ENCODE measurements around the gene CHI3L1. TPM values are rescaled to one million over a fixed set of nuclear protein-coding genes. Genes with fewer than 3 reads are reported as not detected.

Gene CHI3L1
- total and polyA plus RNA-seq, 4 donors, result 5.0 to 34.7 (median 15.9) TPM

- Histone ChIP-seq H3K36me3 (ENCODE audit: control insufficient read depth in 4 of 4, insufficient read depth in 3 of 4, low read depth in 1 of 4, low read length in 3 of 4) (no peaks in the 10 kb centered on the region), H3K4me3 (ENCODE audit: low read depth in 1 of 3, low read length in 3 of 3) (no peak overlapping the region), H3K27me3 (ENCODE audit: control insufficient read depth in 4 of 4, insufficient read depth in 4 of 4, low read length in 3 of 4) (no peaks in the 10 kb centered on the region), H3K9ac (ENCODE audit: low read depth in 1 of 2, low read length in 2 of 2) (no peak overlapping the region), H3K9me3 (ENCODE audit: control insufficient read depth in 4 of 4, low read length in 3 of 4) (no peaks in the 10 kb centered on the region), H3K4me1 (ENCODE audit: control insufficient read depth in 4 of 4, insufficient read depth in 4 of 4, low read length in 3 of 4) (no peaks in the 10 kb centered on the region), H3K27ac (ENCODE audit: low read depth in 1 of 2, low read length in 2 of 2) (no peak overlapping the region)
- TF ChIP-seq FOXA1 (IDR thresholded peaks at IDR 0.05) (no peak), YY1 (IDR thresholded peaks at IDR 0.05) (no peak), JUND (IDR thresholded peaks at IDR 0.05) (no peak), RXRA (IDR thresholded peaks at IDR 0.05) (no peak), SP1 (IDR thresholded peaks at IDR 0.05) (no peak), RAD21 (IDR thresholded peaks at IDR 0.05) (no peak), FOXA2 (IDR thresholded peaks at IDR 0.05) (no peak), TAF1 (conservative IDR thresholded peaks at IDR 0.05) (no peak), ZBTB33 (IDR thresholded peaks at IDR 0.05) (no peak), GABPA (IDR thresholded peaks at IDR 0.05 in 1 of 2, conservative IDR thresholded peaks at IDR 0.05 in 1 of 2) (no peak), HNF4G (IDR thresholded peaks at IDR 0.05) (no peak), ATF3 (IDR thresholded peaks at IDR 0.05) (no peak), NR2F2 (IDR thresholded peaks at IDR 0.05) (no peak), HNF4A (conservative IDR thresholded peaks at IDR 0.05) (no peak)
- TF ChIP-seq, protein P1, sequence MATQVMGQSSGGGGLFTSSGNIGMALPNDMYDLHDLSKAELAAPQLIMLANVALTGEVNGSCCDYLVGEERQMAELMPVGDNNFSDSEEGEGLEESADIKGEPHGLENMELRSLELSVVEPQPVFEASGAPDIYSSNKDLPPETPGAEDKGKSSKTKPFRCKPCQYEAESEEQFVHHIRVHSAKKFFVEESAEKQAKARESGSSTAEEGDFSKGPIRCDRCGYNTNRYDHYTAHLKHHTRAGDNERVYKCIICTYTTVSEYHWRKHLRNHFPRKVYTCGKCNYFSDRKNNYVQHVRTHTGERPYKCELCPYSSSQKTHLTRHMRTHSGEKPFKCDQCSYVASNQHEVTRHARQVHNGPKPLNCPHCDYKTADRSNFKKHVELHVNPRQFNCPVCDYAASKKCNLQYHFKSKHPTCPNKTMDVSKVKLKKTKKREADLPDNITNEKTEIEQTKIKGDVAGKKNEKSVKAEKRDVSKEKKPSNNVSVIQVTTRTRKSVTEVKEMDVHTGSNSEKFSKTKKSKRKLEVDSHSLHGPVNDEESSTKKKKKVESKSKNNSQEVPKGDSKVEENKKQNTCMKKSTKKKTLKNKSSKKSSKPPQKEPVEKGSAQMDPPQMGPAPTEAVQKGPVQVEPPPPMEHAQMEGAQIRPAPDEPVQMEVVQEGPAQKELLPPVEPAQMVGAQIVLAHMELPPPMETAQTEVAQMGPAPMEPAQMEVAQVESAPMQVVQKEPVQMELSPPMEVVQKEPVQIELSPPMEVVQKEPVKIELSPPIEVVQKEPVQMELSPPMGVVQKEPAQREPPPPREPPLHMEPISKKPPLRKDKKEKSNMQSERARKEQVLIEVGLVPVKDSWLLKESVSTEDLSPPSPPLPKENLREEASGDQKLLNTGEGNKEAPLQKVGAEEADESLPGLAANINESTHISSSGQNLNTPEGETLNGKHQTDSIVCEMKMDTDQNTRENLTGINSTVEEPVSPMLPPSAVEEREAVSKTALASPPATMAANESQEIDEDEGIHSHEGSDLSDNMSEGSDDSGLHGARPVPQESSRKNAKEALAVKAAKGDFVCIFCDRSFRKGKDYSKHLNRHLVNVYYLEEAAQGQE (IDR thresholded peaks at IDR 0.05), result no peak
- TF ChIP-seq, protein P2, sequence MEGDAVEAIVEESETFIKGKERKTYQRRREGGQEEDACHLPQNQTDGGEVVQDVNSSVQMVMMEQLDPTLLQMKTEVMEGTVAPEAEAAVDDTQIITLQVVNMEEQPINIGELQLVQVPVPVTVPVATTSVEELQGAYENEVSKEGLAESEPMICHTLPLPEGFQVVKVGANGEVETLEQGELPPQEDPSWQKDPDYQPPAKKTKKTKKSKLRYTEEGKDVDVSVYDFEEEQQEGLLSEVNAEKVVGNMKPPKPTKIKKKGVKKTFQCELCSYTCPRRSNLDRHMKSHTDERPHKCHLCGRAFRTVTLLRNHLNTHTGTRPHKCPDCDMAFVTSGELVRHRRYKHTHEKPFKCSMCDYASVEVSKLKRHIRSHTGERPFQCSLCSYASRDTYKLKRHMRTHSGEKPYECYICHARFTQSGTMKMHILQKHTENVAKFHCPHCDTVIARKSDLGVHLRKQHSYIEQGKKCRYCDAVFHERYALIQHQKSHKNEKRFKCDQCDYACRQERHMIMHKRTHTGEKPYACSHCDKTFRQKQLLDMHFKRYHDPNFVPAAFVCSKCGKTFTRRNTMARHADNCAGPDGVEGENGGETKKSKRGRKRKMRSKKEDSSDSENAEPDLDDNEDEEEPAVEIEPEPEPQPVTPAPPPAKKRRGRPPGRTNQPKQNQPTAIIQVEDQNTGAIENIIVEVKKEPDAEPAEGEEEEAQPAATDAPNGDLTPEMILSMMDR (IDR thresholded peaks at IDR 0.05; ENCODE audit: low read depth, low read length, missing input control), result no peak
- DNase-seq (ENCODE audit: low spot score), result no peak
- WGBS, result 91% methylated on average over 4 of the region's 4 CpGs
Observed at GRCh38 chr1:203137324-203137723, 49.2 kb downstream of the CHI3L1 start.

DNA sequence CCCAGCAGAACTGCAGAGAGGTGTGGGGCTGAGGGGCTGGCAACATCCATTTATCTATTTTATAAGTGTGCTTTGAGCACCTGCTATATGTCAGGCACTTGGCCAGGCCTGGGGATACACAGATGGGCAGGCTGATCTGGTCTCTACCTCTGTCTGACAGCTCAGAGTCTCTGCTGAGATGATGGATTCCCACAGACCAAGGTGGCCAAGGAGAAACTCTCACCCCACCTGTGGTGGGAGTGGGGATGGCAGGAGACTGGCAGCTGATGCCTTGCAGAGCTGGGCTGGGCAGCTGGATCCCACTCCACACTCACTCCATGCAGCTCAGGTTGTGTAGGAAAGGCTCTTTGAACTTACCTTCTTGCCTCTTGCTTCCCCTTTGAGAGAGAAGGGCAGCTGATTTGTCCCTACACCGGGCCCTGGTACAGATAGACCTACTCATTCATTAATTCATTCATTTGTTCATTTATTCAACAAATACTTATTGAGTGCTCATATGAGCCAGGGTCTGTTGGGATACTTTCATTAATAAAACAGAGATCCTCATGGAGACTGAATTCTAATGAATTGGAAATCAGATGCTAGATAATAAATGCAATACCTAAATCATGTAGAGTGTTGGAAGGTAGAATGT lies 50.0 kb downstream of the CHI3L1 start:
- no peaks in the 10 kb centered on the region for H3K36me3 ChIP-seq (ENCODE audit: control insufficient read depth in 4 of 4, insufficient read depth in 3 of 4, low read depth in 1 of 4, low read length in 3 of 4)
- H3K27ac ChIP-seq (ENCODE audit: low read depth in 1 of 2, low read length in 2 of 2), result no peak overlapping the region
- no peak overlapping the region for H3K9ac ChIP-seq (ENCODE audit: low read depth in 1 of 2, low read length in 2 of 2)
- H3K4me1 ChIP-seq (ENCODE audit: control insufficient read depth in 4 of 4, insufficient read depth in 4 of 4, low read length in 3 of 4), result no peaks in the 10 kb centered on the region
- WGBS, result 95% methylated on average over 1 of the region's 1 CpG
- H3K27me3 ChIP-seq (ENCODE audit: control insufficient read depth in 4 of 4, insufficient read depth in 4 of 4, low read length in 3 of 4), result no peaks in the 10 kb centered on the region
- H3K4me3 ChIP-seq (ENCODE audit: low read depth in 1 of 3, low read length in 3 of 3), result no peak overlapping the region
- no peak for DNase-seq (ENCODE audit: low spot score)
- no peaks in the 10 kb centered on the region for H3K9me3 ChIP-seq (ENCODE audit: control insufficient read depth in 4 of 4, low read length in 3 of 4)
- TF ChIP-seq NR2F2 (IDR thresholded peaks at IDR 0.05) (no peak), ZBTB33 (IDR thresholded peaks at IDR 0.05) (no peak), SP1 (IDR thresholded peaks at IDR 0.05) (no peak), HNF4G (IDR thresholded peaks at IDR 0.05) (no peak), JUND (IDR thresholded peaks at IDR 0.05) (no peak), FOXA2 (IDR thresholded peaks at IDR 0.05) (no peak), TAF1 (conservative IDR thresholded peaks at IDR 0.05) (no peak), YY1 (IDR thresholded peaks at IDR 0.05) (no peak), HNF4A (conservative IDR thresholded peaks at IDR 0.05) (no peak), RAD21 (IDR thresholded peaks at IDR 0.05) (no peak), EGR1 (IDR thresholded peaks at IDR 0.05; ENCODE audit: low read depth in 2 of 2) (no peak), RXRA (IDR thresholded peaks at IDR 0.05) (no peak), ATF3 (IDR thresholded peaks at IDR 0.05) (no peak)
- TF ChIP-seq, protein P2 (IDR thresholded peaks at IDR 0.05; ENCODE audit: low read depth, low read length, missing input control), result no peak
- TF ChIP-seq, protein P3, sequence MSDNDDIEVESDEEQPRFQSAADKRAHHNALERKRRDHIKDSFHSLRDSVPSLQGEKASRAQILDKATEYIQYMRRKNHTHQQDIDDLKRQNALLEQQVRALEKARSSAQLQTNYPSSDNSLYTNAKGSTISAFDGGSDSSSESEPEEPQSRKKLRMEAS (IDR thresholded peaks at IDR 0.05), result no peak
